Activated CD4-positive, alpha-beta memory T cell treated with anti-CD3 and anti-CD28 coated beads, Interleukin-2, amount 10 ng/mL, durations not matched to agents 7 days and 5 days (primary cell): ENCODE results near the gene XAF1. TPM values are rescaled to one million over a fixed set of nuclear protein-coding genes. Genes with fewer than 3 reads are reported as not detected.
"Not testable (repeated sequence)": the region's sequence is repeated elsewhere in the genome, so short reads cannot be mapped to it uniquely, and the experiment has no call there.

Experiments
- CTCF ChIA-PET: fragments of 350-600 bp; sonication (Branson Sonifier 250); formaldehyde crosslinking; loops from one replicate; lab custom pipeline; 2021; ENCODE audit warnings: antibody characterized with exemption, inconsistent platforms; lab: Charles Lee
- POLR2A ChIA-PET: fragments of 350-600 bp; sonication (Branson Sonifier 250); formaldehyde crosslinking; loops from one replicate; lab custom pipeline; 2021; ENCODE audit warnings: antibody characterized with exemption; lab: Charles Lee
- DNase-seq: peaks from one replicate; pipeline ENCODE4 v3.0.0-alpha.2; 2020
- H3K27ac Mint-ChIP-seq: one replicate; pipeline ENCODE4 v1.8.0; 2021; ENCODE audit warnings: mild to moderate bottlenecking, mixed read lengths
- H3K27me3 Mint-ChIP-seq: one replicate; pipeline ENCODE4 v1.8.0; 2021; ENCODE audit warnings: mixed read lengths
- H3K36me3 Mint-ChIP-seq: one replicate; pipeline ENCODE4 v1.8.0; 2021; ENCODE audit warnings: low read depth, mixed read lengths
- H3K4me1 Mint-ChIP-seq: one replicate; pipeline ENCODE4 v1.8.0; 2021; ENCODE audit warnings: mixed read lengths
- H3K4me3 Mint-ChIP-seq: one replicate; pipeline ENCODE4 v1.8.0; 2021; ENCODE audit warnings: mild to moderate bottlenecking, mixed read lengths
- H3K9me3 Mint-ChIP-seq: one replicate; pipeline ENCODE4 v1.8.0; 2021; ENCODE audit warnings: mixed read lengths
- total RNA-seq, 2 experiments: library from RNA; stranded (reverse); gene quantifications; one replicate each; pipeline ENCODE4 v1.2.3, GENCODE V29; 2021

XAF1 gene
- total RNA-seq, 2 experiments from 2014 or later, result 408 TPM

DNA sequence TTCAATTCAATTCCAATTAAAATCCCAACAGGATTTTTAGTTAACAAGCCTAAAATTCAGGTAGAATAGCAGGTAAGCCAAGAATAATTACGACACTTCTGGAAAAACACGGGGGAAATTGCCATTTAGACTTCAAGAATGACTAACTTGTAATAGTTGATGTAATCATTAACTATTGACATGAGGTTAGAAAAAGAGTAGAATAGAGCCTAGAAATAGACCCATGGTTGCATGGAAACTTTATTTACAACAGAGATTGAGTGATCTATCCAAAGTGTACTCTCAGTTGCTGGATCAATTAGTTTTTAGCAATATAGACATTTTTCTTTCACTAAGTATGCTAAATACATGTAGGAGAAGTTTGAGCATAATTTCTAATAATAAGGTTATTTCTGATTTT lies 39.1 kb upstream of the XAF1 start:
- Mint-ChIP-seq H3K27me3 (peaks cover 62% of the 10 kb centered on the region), H3K36me3 (no peaks in the 10 kb centered on the region), H3K9me3 (no peaks in the 10 kb centered on the region), H3K4me3 (no peak overlapping the region), H3K4me1 (peaks cover 14% of the 10 kb centered on the region), H3K27ac (no peak overlapping the region)
- no peak for DNase-seq
- CTCF ChIA-PET, result no interaction called here
- POLR2A ChIA-PET, result no interaction called here

DNA sequence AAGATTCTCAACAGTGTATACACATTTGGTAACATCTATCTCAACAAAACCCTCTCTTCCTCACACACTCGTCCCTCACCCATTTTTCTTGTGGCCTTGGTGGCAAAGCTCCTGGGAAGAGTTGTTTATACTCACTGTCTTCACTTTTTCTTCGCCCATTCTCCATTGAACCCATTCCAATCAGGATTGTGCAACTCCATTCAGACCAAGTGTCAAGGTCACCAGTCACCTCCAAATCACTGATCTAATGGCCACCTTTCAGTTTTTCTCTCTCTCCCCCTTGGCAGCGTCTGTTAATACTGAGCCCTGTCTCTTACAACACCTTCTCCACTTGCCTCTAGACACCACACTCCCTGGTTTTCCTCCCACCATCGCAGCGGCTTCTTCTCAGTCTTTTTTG lies 34.1 kb upstream of the XAF1 start:
- H3K4me3 Mint-ChIP-seq, result no peak overlapping the region
- no peaks in the 10 kb centered on the region for H3K4me1 Mint-ChIP-seq
- POLR2A ChIA-PET, result no interaction called here
- DNase-seq, result no peak
- CTCF ChIA-PET, result no interaction called here
- H3K36me3 Mint-ChIP-seq, result no peaks in the 10 kb centered on the region
- H3K27ac Mint-ChIP-seq, result no peak overlapping the region
- no peaks in the 10 kb centered on the region for H3K9me3 Mint-ChIP-seq
- peaks cover 54% of the 10 kb centered on the region for H3K27me3 Mint-ChIP-seq

DNA sequence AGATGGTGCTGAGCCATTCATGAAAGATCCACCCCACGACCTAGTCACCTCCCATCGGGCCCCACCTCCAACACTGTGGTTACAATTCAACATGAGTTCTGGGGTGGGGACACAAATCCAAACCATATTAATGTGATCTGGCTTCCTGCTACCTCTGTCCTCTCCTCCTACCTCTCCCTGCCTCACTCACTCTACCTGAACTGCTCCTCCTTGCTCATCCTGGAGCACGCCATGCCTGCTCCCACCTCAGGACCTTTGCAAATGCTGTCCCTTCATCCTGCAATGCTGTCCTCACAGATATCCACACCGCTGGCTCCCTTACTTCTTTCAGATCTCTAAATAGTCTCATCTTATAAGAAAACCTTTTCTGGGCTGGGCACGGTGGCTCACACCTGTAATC lies 31.8 kb upstream of the XAF1 start:
- no peaks in the 10 kb centered on the region for H3K36me3 Mint-ChIP-seq
- H3K4me3 Mint-ChIP-seq, result no peak overlapping the region
- no peak overlapping the region for H3K27ac Mint-ChIP-seq
- ChIA-PET POLR2A (no interaction called here), CTCF (no interaction called here)
- H3K4me1 Mint-ChIP-seq, result no peaks in the 10 kb centered on the region
- H3K27me3 Mint-ChIP-seq, result peaks cover 48% of the 10 kb centered on the region
- no peak for DNase-seq
- no peaks in the 10 kb centered on the region for H3K9me3 Mint-ChIP-seq

DNA sequence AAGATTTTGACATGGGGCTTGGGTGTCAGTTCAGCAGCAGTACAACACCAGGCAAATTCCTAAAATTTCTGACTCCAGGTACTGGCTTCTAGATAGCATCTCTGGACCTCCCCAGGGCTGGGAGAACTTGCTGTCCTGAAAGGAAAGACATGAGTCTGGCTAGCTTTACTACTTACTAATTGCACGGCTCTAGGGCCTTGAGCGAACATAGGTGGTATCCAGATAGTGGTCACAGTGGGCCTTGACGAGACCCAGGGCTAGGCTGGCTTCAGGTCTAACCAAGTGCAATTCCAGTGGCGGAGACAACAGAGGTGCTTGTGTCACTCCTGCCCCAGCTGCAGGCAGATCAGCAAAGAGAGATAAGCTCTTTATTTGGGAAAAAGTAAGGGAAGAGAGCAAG lies 26.3 kb upstream of the XAF1 start:
- Mint-ChIP-seq H3K27me3 (peaks cover 28% of the 10 kb centered on the region), H3K36me3 (no peaks in the 10 kb centered on the region), H3K4me1 (no peaks in the 10 kb centered on the region), H3K9me3 (no peaks in the 10 kb centered on the region), H3K27ac (no peak overlapping the region), H3K4me3 (no peak overlapping the region)
- DNase-seq, result no peak
- POLR2A ChIA-PET, result no interaction called here
- CTCF ChIA-PET, result no interaction called here

DNA sequence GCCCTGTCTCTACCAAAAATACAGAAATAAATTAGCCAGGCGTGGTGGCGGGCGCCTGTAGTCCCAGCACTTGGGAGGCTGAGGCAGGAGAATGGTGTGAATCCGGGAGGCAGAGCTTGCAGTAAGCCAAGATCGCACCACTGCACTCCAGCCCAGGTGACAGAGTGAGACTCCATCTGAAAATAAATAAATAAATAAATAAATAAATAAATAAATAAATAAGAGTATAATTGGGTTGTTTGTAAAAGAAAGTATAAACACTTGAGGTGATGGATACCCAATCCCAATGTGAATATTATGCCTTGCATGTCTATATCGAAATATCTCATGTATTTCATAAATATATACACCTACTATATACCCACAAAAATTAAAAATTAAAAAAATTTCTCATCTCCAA lies 9.2 kb upstream of the XAF1 start:
- H3K9me3 Mint-ChIP-seq, CTCF ChIA-PET, DNase-seq, POLR2A ChIA-PET, H3K36me3 Mint-ChIP-seq, H3K27ac Mint-ChIP-seq, H3K4me1 Mint-ChIP-seq, H3K4me3 Mint-ChIP-seq: not testable (repeated sequence)
- peaks cover 52% of the 10 kb centered on the region for H3K27me3 Mint-ChIP-seq

DNA sequence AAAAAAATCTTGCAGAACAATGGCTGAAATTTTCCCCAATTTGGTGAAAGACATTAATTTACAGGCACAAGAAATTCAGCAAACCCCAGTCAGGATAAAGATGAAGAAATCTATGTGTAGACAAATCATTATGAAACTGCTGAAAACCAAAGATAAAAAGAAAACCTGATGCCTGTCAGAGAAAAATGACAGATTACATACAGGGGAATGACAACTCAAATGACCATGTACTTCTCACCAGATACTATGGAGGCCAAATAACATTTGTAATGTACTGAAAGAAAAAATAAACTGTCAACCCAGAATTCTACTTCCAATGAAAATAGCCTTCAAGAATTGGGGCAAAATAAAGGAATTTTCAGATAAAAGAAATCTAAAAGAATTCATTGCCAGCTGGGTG lies 7.2 kb upstream of the XAF1 start:
- CTCF ChIA-PET, result no interaction called here
- no peak for DNase-seq
- POLR2A ChIA-PET, result no interaction called here
- Mint-ChIP-seq H3K4me1 (peaks cover 16% of the 10 kb centered on the region), H3K4me3 (no peak overlapping the region), H3K27me3 (peaks cover 37% of the 10 kb centered on the region), H3K36me3 (no peaks in the 10 kb centered on the region), H3K27ac (no peak overlapping the region), H3K9me3 (no peaks in the 10 kb centered on the region)

DNA sequence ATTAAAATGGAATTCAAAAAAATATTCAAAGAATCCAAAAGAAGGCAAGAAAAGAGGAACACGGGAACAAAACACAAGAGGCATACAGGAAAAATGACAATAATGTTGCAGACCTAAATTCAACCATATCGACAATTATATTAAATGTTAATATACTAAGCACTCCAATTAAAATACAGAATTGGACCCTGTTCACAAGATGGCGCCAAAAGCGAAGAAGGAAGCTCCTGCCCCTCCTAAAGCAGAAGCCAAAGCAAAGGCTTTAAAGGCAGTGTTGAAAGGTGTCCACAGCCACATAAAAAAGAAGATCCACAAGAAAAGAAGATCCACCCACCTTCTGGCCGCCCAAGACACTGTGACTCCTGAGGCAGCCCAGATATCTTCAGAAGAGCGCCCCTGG lies 6.3 kb upstream of the XAF1 start:
- Mint-ChIP-seq H3K4me1 (peaks cover 22% of the 10 kb centered on the region), H3K36me3 (no peaks in the 10 kb centered on the region), H3K27ac (no peak overlapping the region), H3K27me3 (peaks cover 29% of the 10 kb centered on the region), H3K9me3 (no peaks in the 10 kb centered on the region), H3K4me3 (no peak overlapping the region)
- POLR2A ChIA-PET, result no interaction called here
- DNase-seq, result no peak
- CTCF ChIA-PET, result interaction anchor here (1.3 to 1.7 kb wide), 2 partner anchors 94 to 276 kb away, joined by 3 to 5 read pairs; no protein-coding TSS in a partner anchor

DNA sequence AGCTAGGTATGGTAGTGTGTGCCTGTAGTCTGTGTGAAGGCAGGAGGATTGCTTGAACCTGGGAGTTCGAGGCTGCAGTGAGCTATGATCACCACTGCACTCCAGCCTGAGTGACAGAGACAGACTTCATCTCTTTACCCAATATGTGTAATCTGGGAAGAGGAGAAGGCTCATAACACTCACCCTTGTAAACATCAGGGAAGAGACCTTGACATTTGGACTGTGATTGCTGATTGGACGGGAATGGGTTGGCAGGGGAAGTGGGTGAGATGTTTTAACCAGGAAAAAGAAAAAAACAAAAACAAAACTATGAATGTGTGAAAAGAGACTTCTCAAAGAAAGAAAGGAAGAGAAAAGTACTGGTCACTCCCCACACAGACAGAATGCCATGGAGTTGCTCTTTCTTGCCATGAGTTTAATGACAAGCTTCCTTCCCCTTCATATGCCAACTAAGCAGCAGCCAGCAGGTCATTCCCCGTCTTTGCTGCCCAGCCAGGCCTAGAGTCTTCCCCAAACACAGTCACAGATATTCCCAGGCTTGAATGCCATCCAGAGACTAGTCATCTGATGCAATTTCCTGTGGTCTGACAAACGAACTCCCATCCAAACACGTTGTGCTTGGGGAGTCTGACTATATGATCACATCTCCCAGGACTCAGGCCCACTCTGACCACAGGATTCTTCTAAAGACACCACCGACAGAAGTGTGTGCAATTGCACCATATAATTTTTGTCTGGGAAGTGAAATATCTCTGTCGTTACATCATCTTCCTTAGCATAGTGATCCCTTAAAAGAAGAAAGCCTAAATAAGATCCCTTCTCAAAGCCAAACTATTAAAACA lies 3.6 kb upstream of the XAF1 start:
- Mint-ChIP-seq H3K27ac (peak overlapping the region; percentile 68), H3K9me3 (no peaks in the 10 kb centered on the region), H3K27me3 (peaks cover 12% of the 10 kb centered on the region), H3K36me3 (peaks cover 16% of the 10 kb centered on the region), H3K4me1 (peaks cover 36% of the 10 kb centered on the region), H3K4me3 (no peak overlapping the region)
- no peak for DNase-seq
- ChIA-PET CTCF (no interaction called here), POLR2A (no interaction called here)

DNA sequence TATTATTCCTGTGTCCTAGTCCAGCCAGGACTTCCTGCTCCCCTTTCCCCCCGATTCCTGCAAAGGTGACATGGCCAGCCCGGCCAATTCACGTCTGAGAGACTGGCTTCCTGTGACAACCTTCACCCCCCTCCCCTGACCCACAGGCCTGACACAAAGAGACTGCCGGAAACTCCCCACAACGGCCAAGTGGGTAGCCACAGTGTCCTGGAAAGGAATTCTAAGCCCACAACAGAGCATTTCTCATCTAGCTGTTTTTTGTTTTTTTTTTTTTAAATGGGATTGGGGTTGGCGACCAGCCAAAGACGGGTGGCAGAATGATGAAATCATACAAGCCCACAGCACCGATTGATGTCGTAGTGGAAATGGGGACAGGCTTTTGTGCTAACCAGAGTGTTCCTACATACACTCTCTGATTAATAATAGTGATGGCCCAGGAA lies 2.8 kb upstream of the XAF1 start:
- peak overlapping the region; percentile 68 for H3K27ac Mint-ChIP-seq
- H3K27me3 Mint-ChIP-seq, result peaks cover 9% of the 10 kb centered on the region
- H3K9me3 Mint-ChIP-seq, result no peaks in the 10 kb centered on the region
- peak; percentile 44 for DNase-seq
- H3K4me1 Mint-ChIP-seq, result peaks cover 43% of the 10 kb centered on the region
- H3K4me3 Mint-ChIP-seq, result peak overlapping the region; percentile 14
- CTCF ChIA-PET, result no interaction called here
- POLR2A ChIA-PET, result no interaction called here
- peaks cover 23% of the 10 kb centered on the region for H3K36me3 Mint-ChIP-seq

DNA sequence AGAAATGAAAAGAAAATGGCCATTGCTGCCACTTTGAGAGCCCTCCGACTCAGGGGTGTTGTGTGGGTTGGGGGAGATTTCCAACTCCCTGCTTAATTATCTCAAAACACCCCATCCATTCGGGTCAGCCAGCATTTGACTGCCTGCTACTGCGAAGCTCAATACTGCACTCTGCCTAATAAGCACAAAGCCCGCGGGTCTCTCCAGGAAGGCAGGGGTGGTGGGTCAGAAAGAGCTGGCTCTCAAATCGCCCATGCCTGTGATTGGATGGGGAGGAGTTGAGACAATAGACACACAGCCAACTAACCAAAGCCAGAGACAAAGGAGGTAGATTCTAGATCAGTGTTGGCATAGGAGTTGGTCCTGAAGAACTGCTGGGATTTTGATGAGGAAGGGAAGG lies 2.3 kb upstream of the XAF1 start:
- CTCF ChIA-PET, result no interaction called here
- peak overlapping the region; percentile 54 for H3K27ac Mint-ChIP-seq
- H3K4me3 Mint-ChIP-seq, result peak overlapping the region; percentile 18
- H3K4me1 Mint-ChIP-seq, result peaks cover 48% of the 10 kb centered on the region
- no peaks in the 10 kb centered on the region for H3K9me3 Mint-ChIP-seq
- peaks cover 7% of the 10 kb centered on the region for H3K27me3 Mint-ChIP-seq
- POLR2A ChIA-PET, result no interaction called here
- H3K36me3 Mint-ChIP-seq, result peaks cover 28% of the 10 kb centered on the region
- DNase-seq, result no peak

DNA sequence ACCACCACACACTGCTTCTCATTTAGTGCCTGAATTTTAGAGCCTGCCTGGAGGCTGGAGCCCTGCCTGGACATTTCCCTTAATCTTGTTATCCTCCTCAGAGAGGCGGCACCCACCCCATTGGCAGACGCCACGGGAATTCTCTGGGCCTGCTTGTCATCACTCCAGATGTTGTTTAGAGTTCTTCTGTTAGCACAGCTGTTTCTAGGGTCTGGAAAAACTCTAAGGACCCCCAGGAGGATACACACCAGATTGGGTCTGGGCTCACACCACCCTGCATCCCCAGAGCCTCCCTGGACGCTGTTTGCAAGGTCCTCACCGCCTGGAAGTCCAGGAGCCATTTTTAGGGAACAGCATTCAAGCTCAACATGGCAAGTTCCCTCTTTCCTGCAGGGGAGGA lies 565 bp upstream of the XAF1 start:
- ChIA-PET CTCF (interaction anchor here (0.6 to 1.3 kb wide), 3 partner anchors 260 to 1446 kb away, joined by 3 read pairs; no protein-coding TSS in a partner anchor), POLR2A (interaction anchor here (0.8 to 3.1 kb wide), 10 partner anchors 9 to 1269 kb away, joined by 3 to 22 read pairs (median 5); partner anchors contain the start of genes DERL2, KIAA0753, RNASEK and TP53)
- H3K4me3 Mint-ChIP-seq, result peak overlapping the region; percentile 95
- no peak for DNase-seq
- H3K27me3 Mint-ChIP-seq, result peaks cover 3% of the 10 kb centered on the region
- H3K27ac Mint-ChIP-seq, result peak overlapping the region; percentile 96
- peaks cover 62% of the 10 kb centered on the region for H3K4me1 Mint-ChIP-seq
- H3K9me3 Mint-ChIP-seq, result no peaks in the 10 kb centered on the region
- peaks cover 46% of the 10 kb centered on the region for H3K36me3 Mint-ChIP-seq

DNA sequence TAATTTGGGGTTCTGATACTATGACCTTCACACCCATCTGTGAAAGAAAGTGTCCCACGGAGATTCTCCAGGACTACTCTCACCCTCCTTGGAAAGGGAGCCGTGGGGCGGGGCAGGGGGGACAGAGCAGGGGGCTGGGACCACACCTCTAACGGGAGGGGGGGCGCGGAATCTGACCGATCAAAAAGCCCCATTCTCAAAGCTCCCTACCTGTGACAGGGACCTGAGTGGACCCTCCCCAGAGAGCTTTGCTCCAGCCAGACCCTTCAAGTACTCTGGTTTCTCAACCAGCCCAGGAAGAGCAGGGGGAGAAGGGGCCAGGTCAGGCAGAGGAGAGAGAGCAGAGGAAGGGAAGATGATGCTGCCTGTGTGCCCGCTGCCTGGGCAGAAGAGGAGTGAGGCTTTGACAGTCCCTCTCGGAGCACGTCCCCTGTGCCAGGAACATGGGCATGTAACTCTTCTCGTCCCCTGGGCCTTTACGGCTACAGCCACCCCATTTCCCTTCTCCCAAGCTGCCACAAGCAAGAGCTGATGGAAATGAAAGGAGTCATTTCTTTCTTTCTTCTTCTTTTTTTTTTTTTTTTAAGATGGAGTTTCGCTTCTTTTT lies 682 bp downstream of the XAF1 start:
- Mint-ChIP-seq H3K4me1 (peaks cover 69% of the 10 kb centered on the region), H3K27ac (peak overlapping the region; percentile 96), H3K27me3 (no peaks in the 10 kb centered on the region), H3K36me3 (peaks cover 58% of the 10 kb centered on the region), H3K4me3 (peak overlapping the region; percentile 95), H3K9me3 (no peaks in the 10 kb centered on the region)
- DNase-seq, result no peak
- ChIA-PET POLR2A (interaction anchor here (0.5 to 3.1 kb wide), 15 partner anchors 13 to 1447 kb away, joined by 3 to 22 read pairs (median 4); partner anchors contain the start of genes DERL2, KIAA0753, MIS12 and RNASEK), CTCF (interaction anchor here (1.0 to 1.4 kb wide), 4 partner anchors 87 to 1317 kb away, joined by 3 to 4 read pairs (median 3); partner anchors contain the start of gene KIAA0753)

DNA sequence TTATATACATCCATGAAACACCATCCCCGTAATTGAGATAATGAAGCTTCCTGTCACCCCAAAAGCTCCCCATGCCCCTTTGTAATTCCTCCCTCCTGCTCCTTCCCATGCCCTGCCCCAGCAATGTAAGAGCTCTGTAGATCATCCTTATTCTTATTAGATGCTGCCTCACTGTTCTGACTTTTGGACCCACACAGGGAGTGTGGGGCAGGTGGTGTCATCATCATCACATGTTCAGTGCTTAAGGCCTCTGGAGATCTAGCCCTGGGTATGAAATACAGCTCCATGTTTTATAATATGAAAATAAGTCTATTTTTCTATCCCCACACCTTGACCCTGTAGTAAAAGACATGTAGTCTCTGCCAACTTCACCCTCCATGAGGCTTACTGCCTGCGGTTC lies 1.9 kb downstream of the XAF1 start:
- peak overlapping the region; percentile 95 for H3K4me3 Mint-ChIP-seq
- POLR2A ChIA-PET, result interaction anchor here (0.7 to 3.1 kb wide), 8 partner anchors 11 to 1272 kb away, joined by 3 to 22 read pairs (median 4); partner anchors contain the start of genes DERL2 and MIS12
- H3K36me3 Mint-ChIP-seq, result peaks cover 70% of the 10 kb centered on the region
- H3K9me3 Mint-ChIP-seq, result no peaks in the 10 kb centered on the region
- H3K27ac Mint-ChIP-seq, result peak overlapping the region; percentile 66
- CTCF ChIA-PET, result interaction anchor here (1.4 kb wide), 1 partner anchor 86 kb away, joined by 4 read pairs; no protein-coding TSS in a partner anchor
- no peaks in the 10 kb centered on the region for H3K27me3 Mint-ChIP-seq
- peaks cover 72% of the 10 kb centered on the region for H3K4me1 Mint-ChIP-seq
- DNase-seq, result no peak
